GM21381 (cell line): ENCODE results near the gene H2AZ1.
A peak's percentile ranks its signal among the peaks of the same experiment; 100 is the strongest.

Source experiments
- ATAC-seq: cut with Tn5 transposase; IDR thresholded peaks from one replicate; pipeline ENCODE4 v1.9.1; 2021; ENCODE audit warnings: mild to moderate bottlenecking, moderate library complexity; ENCODE audit not compliant: unreplicated experiment

H2AZ1 gene

DNA sequence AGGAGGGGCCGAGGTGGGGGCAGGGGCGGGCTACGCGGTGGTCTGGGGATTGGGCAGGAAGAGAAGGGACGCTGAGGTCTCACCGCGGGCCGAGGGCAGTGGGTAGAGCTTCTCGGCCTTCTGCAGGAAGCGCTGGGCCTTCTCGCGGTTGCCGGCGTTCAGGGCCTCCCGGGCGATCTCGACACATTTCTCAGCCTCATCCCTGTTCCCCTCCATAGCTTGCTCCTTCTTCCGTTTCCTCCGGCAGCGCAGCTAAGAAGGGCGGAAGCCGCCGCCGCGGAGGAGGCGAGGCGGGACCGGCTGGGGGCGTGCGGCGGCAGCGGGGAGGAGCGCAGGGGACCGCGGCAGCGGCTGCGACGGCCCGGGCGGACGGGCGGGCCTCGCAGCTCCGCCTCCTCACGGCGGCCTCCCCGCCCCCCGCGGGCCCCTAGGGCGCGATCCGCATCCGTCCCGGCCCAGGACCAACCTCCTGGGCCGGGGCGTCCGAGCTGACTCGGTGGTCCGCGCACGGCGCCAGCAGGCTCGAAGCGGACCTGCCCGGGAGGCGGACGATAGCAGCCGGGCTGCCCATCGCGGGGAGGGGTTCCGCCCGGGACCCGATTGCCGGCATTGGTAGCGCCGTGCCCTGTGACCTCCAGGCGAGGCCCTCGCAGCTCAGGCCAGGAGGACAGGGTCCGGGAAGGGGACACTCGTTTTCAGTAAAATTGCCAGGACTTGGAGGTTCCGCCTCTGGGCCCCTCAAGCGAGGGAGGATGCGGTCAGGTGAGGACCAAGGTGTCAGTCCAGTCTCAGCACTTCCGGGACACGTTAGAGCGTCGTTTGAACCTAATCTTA, 3.5 kb downstream of the H2AZ1 start, which contains the start of gene DNAJB14:
Gene DNAJB14 (minus strand): TSS at position 263 of the 834 bp plus-strand sequence. CDS start 47 bp downstream, at position 216.
- ATAC-seq: peak; percentile 38

DNA sequence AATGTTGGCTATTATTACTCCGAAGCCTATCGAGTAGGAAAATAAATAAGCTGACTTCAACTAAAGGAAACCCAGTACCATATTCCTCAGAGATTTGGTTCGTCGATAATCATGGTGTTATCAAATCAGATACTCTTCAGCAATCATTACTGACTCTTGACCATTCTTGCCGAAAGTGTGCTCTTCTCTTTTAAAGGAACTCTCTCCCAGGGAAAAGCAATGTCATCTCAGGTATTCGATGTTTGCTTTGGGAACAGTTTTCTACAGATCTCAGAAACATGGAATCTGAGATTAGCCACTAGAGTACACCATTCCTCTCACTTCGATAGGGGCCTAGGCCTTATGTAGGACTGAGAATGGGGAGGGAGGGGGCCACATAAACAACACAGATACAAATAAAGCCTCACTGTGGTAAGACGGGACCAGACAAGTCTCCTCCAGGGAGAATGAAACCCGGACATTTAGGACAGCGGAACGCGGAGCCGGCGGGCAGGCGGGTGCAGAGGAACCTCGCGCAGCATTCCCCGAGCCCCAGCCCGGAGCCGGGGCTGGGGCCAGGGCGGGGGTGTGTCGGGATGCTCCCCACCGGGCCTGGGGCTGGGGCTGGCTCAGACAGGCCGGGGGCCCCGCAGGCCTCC, 4.2 kb downstream of the H2AZ1 start:
- ATAC-seq: no peak

- no peak for ATAC-seq
Measured at GRCh38 chr4:99943904-99944437, 6.1 kb downstream of the H2AZ1 start.

DNA sequence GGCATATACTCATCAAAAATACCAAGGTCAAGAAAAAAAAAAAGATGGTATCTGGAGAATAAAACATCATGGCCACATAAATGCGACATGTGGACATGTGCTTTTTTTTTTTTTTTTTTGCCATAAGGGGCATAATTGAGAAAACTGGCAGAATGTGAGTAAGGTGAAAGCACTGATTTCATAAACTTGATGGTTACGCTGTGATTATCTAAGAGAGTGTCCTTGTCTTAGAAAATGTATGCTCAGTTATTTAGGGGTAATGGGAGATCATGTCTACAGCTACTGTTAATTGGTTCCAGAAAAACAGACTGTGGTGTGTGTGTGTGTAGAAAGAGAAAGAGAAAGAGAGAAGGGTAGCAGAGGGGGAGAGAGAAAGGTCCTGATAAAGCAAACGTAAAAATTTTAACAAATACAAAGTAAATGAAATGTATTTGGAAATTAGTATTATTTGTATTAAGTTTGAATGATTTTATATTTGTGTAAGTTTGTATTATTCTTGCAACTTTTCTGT, 11.8 kb downstream of the H2AZ1 start:
- no peak for ATAC-seq

- no peak for ATAC-seq
Measured at GRCh38 chr4:99934891-99935290, 15.2 kb downstream of the H2AZ1 start.

- no peak for ATAC-seq
Measured at GRCh38 chr4:99927566-99927965, 22.5 kb downstream of the H2AZ1 start.

- no peak for ATAC-seq
Measured at GRCh38 chr4:99921174-99921573, 28.9 kb downstream of the H2AZ1 start.

- ATAC-seq: no peak
Measured at GRCh38 chr4:99918656-99919055, 31.4 kb downstream of the H2AZ1 start.

DNA sequence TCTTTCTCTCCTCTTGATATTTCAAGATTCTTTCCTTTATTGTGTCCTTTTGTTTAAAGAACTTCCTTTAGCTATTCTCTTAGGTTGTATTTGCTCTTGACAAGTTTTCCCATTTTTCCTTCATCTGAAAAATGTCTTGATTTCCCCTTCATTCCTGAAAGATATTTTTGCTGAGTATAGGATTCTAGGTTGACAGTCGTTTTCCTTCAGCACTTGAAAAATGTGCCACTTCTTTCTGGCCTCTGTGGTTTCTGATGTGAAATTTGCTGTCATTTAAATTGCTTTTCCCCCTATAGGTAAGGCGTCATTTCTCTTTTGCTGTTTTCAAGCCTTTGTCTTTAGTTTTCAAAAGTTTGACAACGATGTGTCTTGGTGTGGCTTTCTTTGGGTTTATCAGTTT, 32.5 kb downstream of the H2AZ1 start:
- no peak for ATAC-seq

GRCh38 chr4:99915449-99915848, 34.6 kb downstream of the H2AZ1 start:
- ATAC-seq: no peak
